MCF 10A (cell line): ENCODE results near the gene ABHD14A. TPM values are rescaled to one million over a fixed set of nuclear protein-coding genes. Genes with fewer than 3 reads are reported as not detected.

ENCODE experiments used
- BruUV-seq: library from RNA; stranded (reverse); fragments of 400-500 nt; replicated peaks from 2 replicates; lab custom pipeline; 2021; lab: Mats Ljungman, UMichigan
- CTCF ChIA-PET: fragments of 300-600 bp; sonication (Branson Sonifier 250); formaldehyde crosslinking; extraction: SDS; loops from one replicate; lab custom pipeline; 2021; ENCODE audit warnings: antibody characterized with exemption, inconsistent platforms; lab: Yijun Ruan, JAX
- POLR2A ChIA-PET: fragments of 300-600, 350-650 bp; sonication (Branson Sonifier 250); formaldehyde crosslinking; extraction: SDS; loops from one replicate; lab custom pipeline; 2020; ENCODE audit warnings: antibody characterized with exemption, inconsistent platforms; lab: Yijun Ruan, JAX
- DNase-seq: peaks from one replicate; pipeline ENCODE4 v3.0.0-alpha.2; 2018; ENCODE audit not compliant: unreplicated experiment
- H3K27ac Mint-ChIP-seq: one replicate; pipeline ENCODE4 v1.8.0; 2022; ENCODE audit warnings: mild to moderate bottlenecking, low read depth, mixed read lengths; ENCODE audit not compliant: unreplicated experiment
- H3K27me3 Mint-ChIP-seq: one replicate; pipeline ENCODE4 v1.8.0; 2022; ENCODE audit warnings: mixed read lengths; ENCODE audit not compliant: insufficient read depth, unreplicated experiment
- H3K36me3 Mint-ChIP-seq: one replicate; pipeline ENCODE4 v1.8.0; 2022; ENCODE audit warnings: mild to moderate bottlenecking, moderate library complexity, mixed read lengths; ENCODE audit not compliant: insufficient read depth, unreplicated experiment
- H3K4me1 Mint-ChIP-seq: one replicate; pipeline ENCODE4 v1.8.0; 2022; ENCODE audit warnings: mixed read lengths; ENCODE audit not compliant: insufficient read depth, unreplicated experiment
- H3K4me3 Mint-ChIP-seq: one replicate; pipeline ENCODE4 v1.8.0; 2022; ENCODE audit warnings: mild to moderate bottlenecking, moderate library complexity, mixed read lengths; ENCODE audit not compliant: unreplicated experiment
- H3K9me3 Mint-ChIP-seq: one replicate; pipeline ENCODE4 v1.8.0; 2022; ENCODE audit warnings: mixed read lengths; ENCODE audit not compliant: unreplicated experiment
- CTCF ChIP-seq: fragments of 200-600 bp; IDR thresholded peaks from one replicate; pipeline ENCODE4 v1.8.0; 2022; ENCODE audit warnings: antibody characterized with exemption, mild to moderate bottlenecking; ENCODE audit not compliant: unreplicated experiment
- intact Hi-C: fragments of 100-400 bp; cut with micrococcal nuclease; formaldehyde crosslinking; loops from 2 replicates; pipeline ENCODE4 v1.14.1; 2022
- total RNA-seq: library from RNA; stranded (reverse); gene quantifications from 2 replicates; pipeline ENCODE4 v1.2.3, GENCODE V29; 2022

ABHD14A gene
- total RNA-seq, 1 experiment from 2014 or later = 8.1 TPM

- no peak overlapping the region for H3K4me3 Mint-ChIP-seq
- TF ChIP-seq CTCF = no peak
- no peak for DNase-seq
- H3K36me3 Mint-ChIP-seq = no peaks in the 10 kb centered on the region
- intact Hi-C loops = no loop called here
- POLR2A ChIA-PET = no interaction called here
- H3K4me1 Mint-ChIP-seq = no peaks in the 10 kb centered on the region
- H3K9me3 Mint-ChIP-seq = no peaks in the 10 kb centered on the region
- H3K27ac Mint-ChIP-seq = no peak overlapping the region
- CTCF ChIA-PET = interaction anchor here (0.6 to 4.4 kb wide), 3 partner anchors 18 to 57 kb away, joined by 3 to 14 read pairs (median 3); no protein-coding TSS in a partner anchor
- no peaks in the 10 kb centered on the region for H3K27me3 Mint-ChIP-seq
- BruUV-seq = no TSS peak
Measured at GRCh38 chr3:52019352-52020080, 44.7 kb downstream of the ABHD14A start.

GRCh38 chr3:52020796-52021195 lies 45.9 kb downstream of the ABHD14A start:
- ChIA-PET CTCF (interaction anchor here (0.6 to 4.4 kb wide), 3 partner anchors 19 to 186 kb away, joined by 3 to 14 read pairs (median 5); no protein-coding TSS in a partner anchor), POLR2A (interaction anchor here (0.6 to 2.3 kb wide), 2 partner anchors 10 to 411 kb away, joined by 5 read pairs; no protein-coding TSS in a partner anchor)
- TF ChIP-seq CTCF = no peak
- no TSS peak for BruUV-seq
- intact Hi-C loops = no loop called here
- Mint-ChIP-seq H3K36me3 (no peaks in the 10 kb centered on the region), H3K4me1 (no peaks in the 10 kb centered on the region), H3K4me3 (no peak overlapping the region), H3K9me3 (no peaks in the 10 kb centered on the region), H3K27ac (no peak overlapping the region), H3K27me3 (no peaks in the 10 kb centered on the region)
- no peak for DNase-seq

GRCh38 chr3:52021489-52022268 lies 46.8 kb downstream of the ABHD14A start:
- BruUV-seq = no TSS peak
- H3K27ac Mint-ChIP-seq = no peak overlapping the region
- no peaks in the 10 kb centered on the region for H3K27me3 Mint-ChIP-seq
- H3K36me3 Mint-ChIP-seq = no peaks in the 10 kb centered on the region
- H3K4me3 Mint-ChIP-seq = no peak overlapping the region
- CTCF ChIA-PET = interaction anchor here (0.9 to 4.4 kb wide), 4 partner anchors 15 to 32 kb away, joined by 3 to 14 read pairs (median 6); no protein-coding TSS in a partner anchor
- POLR2A ChIA-PET = interaction anchor here (1.3 to 2.3 kb wide), 2 partner anchors 9 to 34 kb away, joined by 3 to 5 read pairs; partner anchors contain the start of gene DUSP7
- no peak for DNase-seq
- no peak for TF ChIP-seq CTCF
- no peaks in the 10 kb centered on the region for H3K9me3 Mint-ChIP-seq
- H3K4me1 Mint-ChIP-seq = peaks cover 6% of the 10 kb centered on the region
- intact Hi-C loops = no loop called here
